ENCODE results near the gene RPRD1B.

GRCh38 chr20:38050686-38051085 lies 17.1 kb downstream of the RPRD1B start:
- TF ChIP-seq, protein P1, sequence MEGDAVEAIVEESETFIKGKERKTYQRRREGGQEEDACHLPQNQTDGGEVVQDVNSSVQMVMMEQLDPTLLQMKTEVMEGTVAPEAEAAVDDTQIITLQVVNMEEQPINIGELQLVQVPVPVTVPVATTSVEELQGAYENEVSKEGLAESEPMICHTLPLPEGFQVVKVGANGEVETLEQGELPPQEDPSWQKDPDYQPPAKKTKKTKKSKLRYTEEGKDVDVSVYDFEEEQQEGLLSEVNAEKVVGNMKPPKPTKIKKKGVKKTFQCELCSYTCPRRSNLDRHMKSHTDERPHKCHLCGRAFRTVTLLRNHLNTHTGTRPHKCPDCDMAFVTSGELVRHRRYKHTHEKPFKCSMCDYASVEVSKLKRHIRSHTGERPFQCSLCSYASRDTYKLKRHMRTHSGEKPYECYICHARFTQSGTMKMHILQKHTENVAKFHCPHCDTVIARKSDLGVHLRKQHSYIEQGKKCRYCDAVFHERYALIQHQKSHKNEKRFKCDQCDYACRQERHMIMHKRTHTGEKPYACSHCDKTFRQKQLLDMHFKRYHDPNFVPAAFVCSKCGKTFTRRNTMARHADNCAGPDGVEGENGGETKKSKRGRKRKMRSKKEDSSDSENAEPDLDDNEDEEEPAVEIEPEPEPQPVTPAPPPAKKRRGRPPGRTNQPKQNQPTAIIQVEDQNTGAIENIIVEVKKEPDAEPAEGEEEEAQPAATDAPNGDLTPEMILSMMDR (IDR thresholded peaks at IDR 0.05) = no peak
- TF ChIP-seq NRF1 (IDR thresholded peaks at IDR 0.05; ENCODE audit: low read depth, low read length) = no peak
- no peak for TF ChIP-seq TCF12 (IDR thresholded peaks at IDR 0.05)
- TF ChIP-seq EP300 (IDR thresholded peaks at IDR 0.05; ENCODE audit: borderline replicate concordance in 1 of 2, low read depth in 1 of 2, low read length in 1 of 2) = no peak
- TF ChIP-seq, protein P2, sequence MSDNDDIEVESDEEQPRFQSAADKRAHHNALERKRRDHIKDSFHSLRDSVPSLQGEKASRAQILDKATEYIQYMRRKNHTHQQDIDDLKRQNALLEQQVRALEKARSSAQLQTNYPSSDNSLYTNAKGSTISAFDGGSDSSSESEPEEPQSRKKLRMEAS (IDR thresholded peaks at IDR 0.05; ENCODE audit: low read depth) = no peak
- no peak for TF ChIP-seq MEF2A (IDR thresholded peaks at IDR 0.05; ENCODE audit: borderline replicate concordance, low read depth)
- TF ChIP-seq REST (IDR thresholded peaks at IDR 0.05; ENCODE audit: low read depth, low read length) = no peak
- no peak for TF ChIP-seq RAD21 (IDR thresholded peaks at IDR 0.05; ENCODE audit: low read length)
